Ovary (tissue), 3 donors: ENCODE data around the gene ERO1B.

Source experiments
- CTCF ChIP-seq, 3 donors: fragments of 450-650 bp in 2 of 3; fragments of 200-600 bp in 1 of 3; IDR thresholded peaks; one replicate each; pipeline versions ENCODE4 v1.5.1 to v1.8.0; 2016 to 2022; ENCODE audit warnings: antibody characterized with exemption in 3 of 3, mild to moderate bottlenecking in 1 of 3
- POLR2A ChIP-seq: fragments of 450-650 bp; IDR thresholded peaks from one replicate; pipeline ENCODE4 v1.6.1; 2017; ENCODE audit warnings: antibody characterized with exemption, mild to moderate bottlenecking, moderate library complexity
- donor health status: DM: no; HTN: no; CAD: no.

- TF ChIP-seq CTCF (IDR thresholded peaks at IDR 0.05) (no peak), POLR2A (no peak)
Measured at GRCh38 chr1:236321101-236321500, 39.3 kb upstream of the ERO1B start.
